Endothelial cell of umbilical vein (primary cell): Measurements from ENCODE around the gene TMEM145. TPM values are rescaled to one million over a fixed set of nuclear protein-coding genes. Genes with fewer than 3 reads are reported as not detected.

Experiments
- BruUV-seq: library from RNA; stranded (reverse); fragments of 400-500 nt; replicated peaks from 2 replicates; lab custom pipeline; 2021; lab: Mats Ljungman, UMichigan
- CTCF ChIA-PET: fragments of 300-600, 350-600 bp; sonication (Branson Sonifier 250); formaldehyde crosslinking; loops from one replicate; lab custom pipeline; 2021; ENCODE audit warnings: antibody characterized with exemption, inconsistent platforms; lab: Charles Lee
- POLR2A ChIA-PET: fragments of 300-600, 350-600 bp; sonication (Branson Sonifier 250); formaldehyde crosslinking; loops from one replicate; lab custom pipeline; 2021; ENCODE audit warnings: antibody characterized with exemption, inconsistent platforms; lab: Charles Lee
- DNase-seq: peaks from one replicate; pipeline ENCODE4 v3.0.0-alpha.2; 2011; ENCODE audit warnings: low read depth, low spot score
- FAIRE-seq: peaks from 2 replicates; lab custom pipeline; 2011; peaks lifted over from hg19 to GRCh38; lab: Jason Lieb, UNC
- H2AFZ ChIP-seq: 2 replicates; pipeline ENCODE4 v1.6.0; 2012; ENCODE audit warnings: low read depth, low read length, control low read depth, inconsistent platforms
- H3K27ac ChIP-seq: 2 replicates; pipeline ENCODE4 v1.5.1; 2011; ENCODE audit warnings: low read depth, mild to moderate bottlenecking, control low read depth, low read length, moderate library complexity; ENCODE audit not compliant: insufficient read depth
- H3K27me3 ChIP-seq, 2 experiments: 2 replicates each; pipeline versions ENCODE4 v1.6.0 to v1.6.1; 2011; ENCODE audit warnings: low read length in 2 of 2, mixed read lengths in 1 of 2; ENCODE audit not compliant: control insufficient read depth in 2 of 2, insufficient read depth in 2 of 2
- H3K36me3 ChIP-seq, 2 experiments: 2 replicates in 1 of 2; 3 replicates in 1 of 2; pipeline ENCODE4 v1.5.1; 2011; ENCODE audit warnings: low read length in 2 of 2, mild to moderate bottlenecking in 1 of 2, moderate library complexity in 1 of 2; ENCODE audit not compliant: control insufficient read depth in 2 of 2, insufficient read depth in 2 of 2; ENCODE audit errors: extremely low read depth in 1 of 2
- H3K4me1 ChIP-seq: 3 replicates; pipeline ENCODE4 v1.5.1; 2011; ENCODE audit warnings: mild to moderate bottlenecking, low read length; ENCODE audit not compliant: control insufficient read depth, insufficient read depth; ENCODE audit errors: extremely low read depth
- H3K4me2 ChIP-seq: 2 replicates; pipeline ENCODE4 v1.6.1; 2011; ENCODE audit warnings: low read length, control low read depth, mixed read lengths; ENCODE audit not compliant: insufficient read depth
- H3K4me3 ChIP-seq, 3 experiments: fragments of 200-600 bp in 1 of 3; sonication (generic), shearing (Covaris generic) in 1 of 3; replicated peaks in 1 of 3; 2 replicates each; pipeline ENCODE4 v1.5.1; 2011 to 2016; ENCODE audit warnings: control low read depth in 3 of 3, low read length in 3 of 3, mild to moderate bottlenecking in 2 of 3, inconsistent platforms in 1 of 3, low read depth in 1 of 3, moderate library complexity in 1 of 3; ENCODE audit not compliant: insufficient read depth in 1 of 3
- H3K79me2 ChIP-seq: 2 replicates; pipeline ENCODE4 v1.6.0; 2012; ENCODE audit warnings: low read length, inconsistent platforms; ENCODE audit not compliant: control insufficient read depth, insufficient read depth
- H3K9ac ChIP-seq: replicated peaks from 2 replicates; pipeline ENCODE3; 2011; ENCODE audit warnings: low read length, control low read depth; ENCODE audit not compliant: insufficient read depth; ENCODE audit errors: extremely low read depth
- H3K9me1 ChIP-seq: replicated peaks from 3 replicates; pipeline ENCODE4 v1.6.0; 2011; ENCODE audit warnings: mild to moderate bottlenecking, low read length; ENCODE audit not compliant: control insufficient read depth, insufficient read depth; ENCODE audit errors: extremely low read depth
- H3K9me3 ChIP-seq: replicated peaks from 2 replicates; pipeline ENCODE4 v1.5.1; 2012; ENCODE audit warnings: low read length, inconsistent platforms; ENCODE audit not compliant: control insufficient read depth, insufficient read depth
- H4K20me1 ChIP-seq: replicated peaks from 2 replicates; pipeline ENCODE3; 2011; ENCODE audit warnings: mild to moderate bottlenecking, low read length; ENCODE audit not compliant: control insufficient read depth, insufficient read depth; ENCODE audit errors: extremely low read depth
- EZH2 ChIP-seq: IDR thresholded peaks from 2 replicates; pipeline ENCODE4 v1.6.1; 2012; ENCODE audit warnings: borderline replicate concordance, low read depth, mild to moderate bottlenecking, moderate library complexity, low read length, inconsistent platforms; ENCODE audit not compliant: severe bottlenecking
- FOS ChIP-seq: IDR thresholded peaks from 2 replicates; pipeline ENCODE4 v1.6.1; 2011; ENCODE audit warnings: mild to moderate bottlenecking, low read length, moderate library complexity, borderline replicate concordance; ENCODE audit not compliant: insufficient read depth
- GATA2 ChIP-seq: IDR thresholded peaks from 2 replicates; pipeline ENCODE4 v1.7.0; 2011; ENCODE audit warnings: low read depth, mild to moderate bottlenecking, moderate library complexity, mixed read lengths, low read length; ENCODE audit not compliant: insufficient read length, insufficient read depth
- JUN ChIP-seq: IDR thresholded peaks from 2 replicates; pipeline ENCODE4 v1.6.1; 2011; ENCODE audit warnings: borderline replicate concordance, low read depth; ENCODE audit not compliant: insufficient read length, insufficient read depth
- MYC ChIP-seq: IDR thresholded peaks from one replicate; pipeline ENCODE4 v1.6.1; 2011; ENCODE audit warnings: mild to moderate bottlenecking, low read depth, low read length
- POLR2A ChIP-seq: IDR thresholded peaks from 2 replicates; pipeline ENCODE4 v1.6.1; 2012; ENCODE audit warnings: low read depth, mild to moderate bottlenecking, control low read depth, low read length
- POLR2AphosphoS5 ChIP-seq: IDR thresholded peaks from 2 replicates; pipeline ENCODE4 v1.6.1; 2012; ENCODE audit warnings: low read depth, mild to moderate bottlenecking, control low read depth, low read length, moderate library complexity; ENCODE audit not compliant: insufficient read depth
- dilution Hi-C: fragments of 300-500 bp; cut with MboI; formaldehyde crosslinking; loops from one replicate; pipeline ENCODE4 v1.15.0; 2019; ENCODE audit warnings: low sequenced_read_pairs; ENCODE audit not compliant: extremely low pct_ligation_motif_present
- intact Hi-C: fragments of 100-400 bp; cut with micrococcal nuclease; formaldehyde crosslinking; loops from one replicate; pipeline ENCODE4 v1.10.0; 2022
- polyA plus RNA-seq, 4 experiments: library from polyadenylated mRNA; depleted of rRNA in 3 of 4; stranded (reverse) in 3 of 4; unstranded in 1 of 4; fragments of >200 nt; gene quantifications; 2 replicates each; pipeline versions ENCODE4 v1.2.1 to v1.2.3, GENCODE V29; 2011 to 2012; ENCODE audit warnings: missing spikeins in 1 of 4
- total RNA-seq: library from RNA; stranded (reverse); gene quantifications from 2 replicates; pipeline ENCODE4 v1.2.3, GENCODE V29; 2021
- TF ChIP-seq, protein P1 (sequence below), 2 donors: IDR thresholded peaks; 1 replicate in 1 of 2; 2 replicates in 1 of 2; pipeline ENCODE4 v1.5.1; 2011; ENCODE audit warnings: low read length in 2 of 2, mild to moderate bottlenecking in 2 of 2, moderate library complexity in 2 of 2, control low read depth in 1 of 2, inconsistent platforms in 1 of 2, low read depth in 1 of 2; ENCODE audit not compliant: insufficient read depth in 1 of 2; ENCODE audit errors: extremely low read depth in 1 of 2
- TF ChIP-seq, protein P2 (sequence below): IDR thresholded peaks from 2 replicates; pipeline ENCODE4 v1.6.1; 2011; ENCODE audit not compliant: insufficient read depth, insufficient read length

Gene TMEM145
- total and polyA plus RNA-seq, 2 donors (not counting 3 experiments of a cell fraction or from before 2014, with no cell fraction given) = not detected

DNA sequence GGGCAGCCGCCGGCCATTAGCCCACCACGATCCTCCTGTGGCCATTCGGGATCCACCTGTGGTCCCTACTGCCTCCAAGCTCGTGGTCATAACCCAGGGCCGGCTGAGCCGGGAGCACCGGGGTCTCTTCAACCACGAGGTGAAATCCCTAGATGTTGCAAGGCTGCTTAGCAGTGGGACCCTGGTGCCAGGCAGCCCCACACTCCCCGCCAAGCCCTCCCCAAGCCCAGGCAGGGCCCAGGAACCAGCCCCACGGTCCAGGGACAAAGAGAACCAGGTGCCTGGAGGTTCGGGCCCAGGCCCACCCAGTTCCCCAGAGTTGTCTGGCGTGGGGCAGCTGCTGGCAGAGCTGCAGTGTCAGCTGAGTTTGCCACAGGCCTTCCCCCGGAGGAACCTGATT lies 3.4 kb upstream of the TMEM145 start:
- ChIA-PET CTCF (no interaction called here), POLR2A (no interaction called here)
- intact Hi-C loops (no loop called here), dilution Hi-C loops (no loop called here)
- H3K9ac ChIP-seq = no peak overlapping the region
- no peak for DNase-seq
- TF ChIP-seq FOS (no peak), POLR2AphosphoS5 (no peak), JUN (no peak), POLR2A (no peak), MYC (no peak), EZH2 (no peak), GATA2 (no peak)
- TF ChIP-seq, protein P1, sequence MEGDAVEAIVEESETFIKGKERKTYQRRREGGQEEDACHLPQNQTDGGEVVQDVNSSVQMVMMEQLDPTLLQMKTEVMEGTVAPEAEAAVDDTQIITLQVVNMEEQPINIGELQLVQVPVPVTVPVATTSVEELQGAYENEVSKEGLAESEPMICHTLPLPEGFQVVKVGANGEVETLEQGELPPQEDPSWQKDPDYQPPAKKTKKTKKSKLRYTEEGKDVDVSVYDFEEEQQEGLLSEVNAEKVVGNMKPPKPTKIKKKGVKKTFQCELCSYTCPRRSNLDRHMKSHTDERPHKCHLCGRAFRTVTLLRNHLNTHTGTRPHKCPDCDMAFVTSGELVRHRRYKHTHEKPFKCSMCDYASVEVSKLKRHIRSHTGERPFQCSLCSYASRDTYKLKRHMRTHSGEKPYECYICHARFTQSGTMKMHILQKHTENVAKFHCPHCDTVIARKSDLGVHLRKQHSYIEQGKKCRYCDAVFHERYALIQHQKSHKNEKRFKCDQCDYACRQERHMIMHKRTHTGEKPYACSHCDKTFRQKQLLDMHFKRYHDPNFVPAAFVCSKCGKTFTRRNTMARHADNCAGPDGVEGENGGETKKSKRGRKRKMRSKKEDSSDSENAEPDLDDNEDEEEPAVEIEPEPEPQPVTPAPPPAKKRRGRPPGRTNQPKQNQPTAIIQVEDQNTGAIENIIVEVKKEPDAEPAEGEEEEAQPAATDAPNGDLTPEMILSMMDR (IDR thresholded peaks at IDR 0.05; ENCODE audit: extremely low read depth in 1 of 2, insufficient read depth in 1 of 2, low read depth in 1 of 2, low read length in 2 of 2) = no peak
- TF ChIP-seq, protein P2, sequence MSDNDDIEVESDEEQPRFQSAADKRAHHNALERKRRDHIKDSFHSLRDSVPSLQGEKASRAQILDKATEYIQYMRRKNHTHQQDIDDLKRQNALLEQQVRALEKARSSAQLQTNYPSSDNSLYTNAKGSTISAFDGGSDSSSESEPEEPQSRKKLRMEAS = no peak
- H3K9me3 ChIP-seq = no peaks in the 10 kb centered on the region
- FAIRE-seq = no peak
- H3K36me3 ChIP-seq = no peaks in the 10 kb centered on the region
- H3K27me3 ChIP-seq = peaks cover 11 to 13% of the 10 kb centered on the region in 2 experiments
- H3K4me1 ChIP-seq = no peaks in the 10 kb centered on the region
- H3K4me2 ChIP-seq = no peak overlapping the region
- no peaks in the 10 kb centered on the region for H4K20me1 ChIP-seq
- H3K79me2 ChIP-seq = no peaks in the 10 kb centered on the region
- no peak overlapping the region for H3K4me3 ChIP-seq
- no peaks in the 10 kb centered on the region for H3K9me1 ChIP-seq
- no TSS peak for BruUV-seq
- no peak overlapping the region for H3K27ac ChIP-seq
- H2AFZ ChIP-seq = no peak overlapping the region
